NCI-H146 (cell line): ENCODE data around the gene MGAT5B.
A peak's percentile ranks its signal among the peaks of the same experiment; 100 is the strongest.

Experiments
- DNase-seq: peaks from one replicate; lab custom pipeline; 2025; lab: John Stamatoyannopoulos, UW

The MGAT5B gene

DNA sequence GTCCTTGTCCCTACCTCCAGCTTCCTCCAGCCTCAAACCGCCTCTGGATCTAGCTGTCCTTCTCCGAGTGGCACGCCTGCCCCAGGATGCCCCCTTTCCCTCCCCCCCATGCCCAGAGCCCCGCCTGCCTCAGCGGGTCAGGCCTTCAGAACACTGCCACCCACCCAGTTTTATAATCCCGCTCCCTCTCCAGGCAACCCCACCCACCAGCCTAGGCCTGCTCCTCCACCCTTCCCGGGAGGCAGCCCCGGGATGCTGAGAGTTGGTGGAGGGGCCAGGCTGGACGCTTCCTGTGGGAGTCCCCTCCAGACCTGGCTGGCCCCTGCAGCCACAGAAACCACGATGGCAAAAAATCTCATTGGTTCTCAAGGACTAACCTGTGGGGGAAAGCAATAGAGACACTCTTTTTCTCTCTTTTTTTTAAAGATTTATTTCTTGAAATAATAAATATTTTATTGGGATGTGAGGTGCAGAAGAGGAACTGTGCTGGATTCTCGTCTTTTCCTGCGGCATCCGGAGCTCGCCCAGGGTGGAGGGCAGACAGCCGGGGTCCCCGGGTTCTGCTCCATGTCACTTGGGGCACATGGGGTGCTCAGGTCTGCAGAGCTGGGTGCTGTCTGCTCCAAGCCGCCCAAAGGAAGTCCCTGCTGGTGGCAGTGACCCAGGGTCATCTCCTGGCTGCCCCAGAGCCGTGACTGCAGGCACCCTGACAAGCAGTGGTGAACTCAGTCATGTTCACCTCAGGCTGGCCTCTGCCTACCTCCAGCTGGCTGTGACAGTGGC is 81.9 kb downstream of the MGAT5B start:
- DNase-seq = no peak

DNA sequence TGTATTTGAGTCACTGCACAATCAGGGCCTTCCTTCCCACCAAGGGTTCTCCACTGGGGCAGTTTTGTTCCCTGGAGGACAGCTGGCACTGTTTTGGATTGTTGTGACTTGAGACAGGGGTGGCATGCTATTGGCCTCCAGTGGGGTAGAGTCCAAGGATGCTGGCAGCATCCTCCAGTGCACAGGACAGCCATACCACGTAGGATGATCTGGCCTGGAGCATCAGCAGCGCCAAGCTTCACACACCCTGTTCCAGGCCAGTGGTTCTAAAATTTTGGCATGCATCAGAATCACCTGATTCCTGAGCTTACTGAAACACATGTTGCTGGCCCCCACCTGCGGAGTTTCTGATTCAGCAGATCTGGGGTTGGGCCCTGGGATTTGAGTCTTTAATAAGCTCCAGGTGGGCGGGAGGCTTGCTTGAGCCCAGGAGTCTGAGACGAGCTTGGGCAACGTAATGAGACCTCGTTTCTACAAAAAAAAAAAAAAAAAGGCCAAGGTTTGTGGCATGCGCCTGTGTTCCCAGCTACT is 83.2 kb downstream of the MGAT5B start:
- no peak for DNase-seq

DNA sequence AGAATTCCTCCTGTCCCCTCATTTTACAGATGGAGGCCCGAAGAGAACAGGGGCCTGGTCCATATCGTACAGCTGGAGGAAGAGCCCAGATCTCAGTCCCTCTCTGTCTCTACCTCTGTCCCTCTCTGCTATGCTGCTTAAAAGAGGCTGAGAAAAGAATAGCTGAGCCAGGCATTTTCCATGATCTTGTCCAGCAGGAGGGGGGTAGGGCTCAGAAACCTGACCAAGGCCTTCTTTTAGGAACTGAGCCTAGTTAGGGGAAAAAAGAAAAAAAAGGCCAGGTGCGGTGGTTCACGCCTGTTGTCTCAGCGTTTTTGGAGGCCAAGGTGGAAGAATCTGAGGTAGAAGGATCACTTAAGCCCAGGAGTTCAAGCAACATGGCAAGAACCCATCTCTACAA is 84.2 kb downstream of the MGAT5B start:
- DNase-seq = no peak

DNA sequence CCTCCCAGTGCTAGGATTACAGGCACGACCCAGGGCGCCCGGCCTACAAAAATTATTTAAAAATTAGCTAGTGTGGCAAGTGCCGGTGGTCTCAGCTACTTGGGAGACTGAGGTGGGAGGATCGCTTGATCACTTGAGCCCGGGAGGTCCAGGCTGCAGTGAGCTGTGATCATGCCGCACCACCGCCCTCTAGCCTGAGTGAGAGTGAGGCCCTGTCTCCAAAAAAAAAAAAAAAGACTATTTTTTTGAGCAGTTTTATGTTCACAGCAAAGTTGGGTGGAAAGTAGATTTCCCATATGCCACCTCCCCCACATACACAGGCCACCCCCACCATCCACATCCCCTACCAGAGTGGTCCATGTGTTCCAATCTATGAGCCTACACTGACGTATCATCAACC is 84.9 kb downstream of the MGAT5B start:
- DNase-seq = no peak

DNA sequence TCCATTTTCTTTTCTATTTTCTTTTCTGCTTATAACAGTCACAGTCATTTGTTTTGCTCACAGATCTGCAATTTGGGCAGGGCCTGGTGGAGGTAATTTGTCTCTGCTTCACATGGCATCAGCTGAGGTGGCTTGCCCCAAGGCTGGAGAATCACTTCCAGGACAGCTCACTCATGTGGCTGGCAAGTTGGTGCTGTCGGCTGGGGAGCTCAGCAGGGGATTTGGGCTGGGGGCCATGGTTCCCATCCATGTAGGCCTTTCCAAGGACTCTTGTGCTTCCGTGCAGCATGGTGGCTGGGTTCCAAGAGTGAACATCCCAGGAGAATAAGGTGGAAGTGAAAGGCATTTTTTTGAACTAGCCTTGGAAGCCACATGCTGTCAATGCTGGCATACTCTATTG is 85.7 kb downstream of the MGAT5B start:
- no peak for DNase-seq

DNA sequence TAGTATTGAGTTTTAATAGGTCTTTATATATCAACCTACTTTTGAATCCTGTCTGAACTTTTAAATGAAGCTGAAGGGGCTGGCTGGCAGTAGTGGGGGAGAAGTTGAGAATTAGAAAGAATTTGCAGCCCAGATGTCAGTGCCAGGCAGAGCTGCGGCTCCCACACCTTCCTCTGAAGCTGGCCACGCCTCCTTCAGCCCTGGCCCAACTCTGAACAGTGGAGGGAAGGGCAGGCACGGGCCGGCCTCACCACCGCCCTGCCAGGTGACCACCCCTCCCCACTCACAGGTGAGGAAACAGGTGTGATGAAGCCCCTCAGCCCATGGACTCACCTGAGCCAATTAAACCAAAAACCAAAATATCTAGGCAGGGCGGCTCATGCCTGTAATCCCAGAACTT is 87.0 kb downstream of the MGAT5B start:
- no peak for DNase-seq

DNA sequence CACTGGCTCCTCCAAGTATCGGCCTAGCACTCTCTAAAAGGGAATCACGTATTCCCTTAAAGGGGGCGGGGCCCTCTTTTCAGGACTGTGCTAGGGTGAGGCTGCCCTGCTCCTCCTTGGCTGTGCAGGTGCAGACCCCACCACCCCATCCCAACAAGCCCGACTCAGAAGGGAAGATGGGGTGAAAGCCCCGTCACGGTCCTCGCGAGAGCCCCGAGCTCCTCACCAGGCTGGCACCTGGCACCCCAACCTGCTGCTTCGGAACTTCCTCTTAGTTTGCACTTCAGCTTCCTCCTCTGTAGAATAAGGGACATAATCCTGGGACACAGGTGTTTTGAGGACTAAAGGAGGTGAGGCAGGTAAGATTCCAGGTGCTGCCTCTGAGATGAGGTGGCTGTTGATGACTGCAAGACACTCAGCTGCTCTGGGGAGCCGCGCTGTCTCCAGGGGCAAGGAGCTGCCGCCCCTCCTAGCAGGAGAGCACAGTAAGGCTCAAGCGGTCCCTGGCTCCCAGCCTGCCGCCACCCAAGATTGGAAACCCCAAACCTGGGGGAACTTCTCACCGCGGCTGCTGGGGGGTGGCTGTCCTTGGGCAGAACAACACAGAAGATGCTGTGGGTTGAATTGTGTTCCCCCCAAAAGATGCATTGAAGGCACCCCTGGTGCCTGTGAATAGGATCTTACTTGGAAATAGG is 88.8 kb downstream of the MGAT5B start:
- no peak for DNase-seq

DNA sequence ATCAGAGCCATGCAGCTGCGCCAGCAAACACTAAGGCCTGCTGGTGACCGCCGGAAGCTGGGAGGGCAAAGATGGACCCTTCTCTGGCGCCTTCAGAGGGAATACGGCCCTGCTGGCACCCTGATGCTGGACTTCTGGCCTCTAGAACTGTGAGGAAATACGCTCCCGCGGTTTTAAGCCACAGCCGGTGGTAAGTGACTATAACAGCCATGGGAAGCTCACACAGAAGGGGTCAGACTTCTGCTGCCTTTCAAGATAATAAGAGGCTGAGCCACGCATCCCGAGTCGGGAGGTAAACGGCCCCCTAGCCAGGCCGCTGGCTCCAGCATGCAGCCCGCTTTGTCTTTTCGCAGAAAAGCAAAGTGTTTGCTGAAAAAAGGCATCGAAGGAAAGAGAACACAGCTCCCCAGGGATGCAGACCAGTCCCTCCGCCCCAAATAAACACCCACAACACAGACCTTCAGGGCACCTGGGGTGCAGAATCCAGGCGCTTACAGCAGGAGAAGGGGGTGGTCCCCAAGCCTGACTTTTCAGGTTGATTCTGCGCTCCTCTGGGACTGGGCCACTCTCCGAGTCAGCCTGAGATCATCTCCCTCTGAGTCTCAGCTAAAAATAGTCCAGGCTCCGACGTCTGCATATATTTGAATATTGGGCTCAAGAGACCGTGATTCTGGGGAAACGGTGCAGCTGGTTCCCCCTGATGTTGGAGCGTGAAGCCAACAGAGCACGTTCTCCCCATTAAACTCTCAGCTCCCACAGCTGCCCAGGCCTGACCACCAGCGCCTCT is 89.7 kb downstream of the MGAT5B start:
- no peak for DNase-seq

DNA sequence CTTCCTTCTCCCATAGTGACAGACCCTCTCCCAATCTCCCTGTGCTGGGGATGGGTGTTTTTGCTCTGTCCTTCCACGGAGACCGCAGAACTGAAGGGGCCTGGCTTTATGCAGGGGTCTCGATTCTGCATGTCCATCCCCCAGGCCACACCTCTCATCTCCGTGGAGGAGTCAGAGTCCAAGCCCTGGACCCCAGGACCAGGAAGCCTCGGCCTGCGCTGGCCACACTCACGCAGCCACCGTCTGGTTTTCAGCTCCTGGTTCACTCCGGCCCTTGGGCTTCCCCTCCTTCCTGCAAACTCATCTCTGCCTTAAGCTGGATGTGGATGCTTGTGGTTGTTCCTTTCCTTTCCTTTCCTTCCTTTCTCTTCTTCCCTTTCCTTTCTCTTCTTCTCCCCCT is 90.8 kb downstream of the MGAT5B start:
- no peak for DNase-seq

DNA sequence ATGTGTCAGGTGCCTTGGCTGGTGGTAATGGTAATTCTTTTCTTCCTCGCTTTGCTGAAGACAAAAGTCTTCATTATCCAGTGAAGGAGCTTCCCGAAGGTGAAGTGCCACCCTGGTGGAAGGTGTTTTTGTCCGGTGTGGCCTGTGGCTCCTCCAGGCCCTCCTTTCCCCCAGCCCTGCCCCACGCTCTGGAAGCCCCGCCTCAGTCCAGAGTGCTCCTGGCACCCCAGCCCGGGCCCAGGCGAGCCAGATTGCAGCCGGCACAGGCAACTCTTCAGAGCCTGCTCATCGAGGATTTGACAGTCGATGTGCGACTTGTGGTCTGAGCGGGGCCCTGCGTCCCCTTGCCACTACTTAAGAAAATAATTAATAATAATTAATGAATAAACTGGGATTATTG is 93.7 kb downstream of the MGAT5B start:
- no peak for DNase-seq

DNA sequence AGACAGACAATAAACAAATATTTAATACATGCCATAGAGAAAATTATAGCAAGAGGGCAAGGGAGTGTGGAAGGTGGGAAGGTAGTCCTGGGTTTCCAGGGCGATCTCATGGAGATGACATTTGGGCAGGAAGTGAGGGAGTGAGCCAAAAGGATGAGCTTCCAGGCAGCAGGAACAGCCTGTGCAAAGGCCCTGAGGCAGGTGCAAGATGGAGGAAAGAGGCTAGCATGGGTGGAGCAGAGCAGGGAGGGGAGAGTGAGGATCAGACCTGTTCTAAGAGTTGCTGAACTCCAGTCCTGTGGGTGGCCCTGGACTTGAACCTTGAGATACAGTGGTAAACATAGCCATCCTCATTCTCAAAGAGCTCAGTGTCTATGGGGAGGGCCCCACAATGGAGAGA is 94.7 kb downstream of the MGAT5B start:
- no peak for DNase-seq

DNA sequence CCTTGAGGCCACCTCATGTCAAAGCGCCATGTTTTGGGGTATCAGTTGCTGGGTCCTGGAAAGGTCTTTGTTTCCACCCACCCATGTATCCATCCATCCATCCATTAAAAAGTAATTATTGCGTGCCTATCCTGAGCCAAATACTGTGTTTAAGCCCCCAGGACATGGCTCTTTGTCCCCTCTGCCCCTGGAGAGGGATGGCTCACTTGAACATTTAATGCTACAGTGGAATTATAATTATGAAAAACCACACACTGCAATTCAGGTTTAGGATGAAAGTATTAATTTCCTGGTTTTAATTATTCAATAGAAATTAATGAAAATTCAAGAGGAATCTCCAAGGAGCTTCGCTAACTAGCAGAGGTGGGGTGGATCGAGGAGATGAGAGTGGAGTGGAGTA is 97.8 kb downstream of the MGAT5B start:
- DNase-seq = no peak

DNA sequence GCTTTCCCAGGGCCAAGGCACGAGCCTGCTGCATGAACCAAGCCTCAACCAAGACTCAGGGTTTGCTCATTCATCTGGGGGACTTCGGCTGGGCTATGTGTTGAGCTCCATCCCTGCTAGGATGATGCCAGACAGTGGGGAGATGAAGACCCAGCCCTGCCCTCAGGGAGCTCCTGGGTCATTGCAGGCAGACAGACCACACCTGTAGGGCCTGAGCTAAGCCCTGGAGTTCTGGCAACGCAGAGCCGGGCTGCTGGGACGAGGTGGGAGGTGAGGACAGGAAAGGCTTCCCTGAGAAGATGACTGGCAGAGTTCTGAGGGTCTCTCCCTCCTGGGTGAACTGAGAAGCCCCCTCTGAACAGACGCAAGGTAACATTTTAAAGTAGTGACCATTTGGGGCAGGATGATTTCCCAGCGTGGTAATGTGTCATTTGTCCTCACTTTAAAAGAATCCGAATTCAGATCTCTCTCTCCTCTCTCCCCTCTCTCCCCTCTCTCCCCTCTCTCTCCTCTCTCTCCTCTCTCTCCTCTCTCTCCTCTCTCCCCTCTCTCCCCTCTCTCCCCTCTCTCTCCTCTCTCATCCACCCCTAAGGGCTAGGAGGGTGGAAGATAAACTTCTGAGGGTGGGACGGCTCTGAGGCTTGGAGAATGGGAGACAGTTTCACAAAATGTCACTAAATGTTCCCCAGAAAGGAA is 98.4 kb downstream of the MGAT5B start:
- DNase-seq = no peak

DNA sequence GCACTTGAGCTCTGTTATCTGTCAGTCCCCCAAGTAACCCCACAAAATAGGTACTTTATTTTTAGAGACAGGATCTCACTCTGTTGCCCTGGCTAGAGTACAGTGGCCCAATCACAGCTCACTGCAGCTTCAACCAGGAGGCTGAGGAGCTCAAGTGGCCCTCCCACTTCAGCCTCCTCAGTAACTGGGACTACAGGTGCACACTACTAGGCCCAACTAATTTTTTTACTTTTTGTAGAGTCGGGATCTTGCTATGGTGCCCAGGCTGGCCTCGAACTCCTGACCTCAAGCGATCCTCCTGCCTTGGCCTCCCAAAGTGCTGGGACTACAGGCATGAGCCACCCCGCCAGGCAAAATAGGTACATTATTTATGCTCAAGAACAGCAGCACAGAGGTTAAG is 99.6 kb downstream of the MGAT5B start:
- no peak for DNase-seq

DNA sequence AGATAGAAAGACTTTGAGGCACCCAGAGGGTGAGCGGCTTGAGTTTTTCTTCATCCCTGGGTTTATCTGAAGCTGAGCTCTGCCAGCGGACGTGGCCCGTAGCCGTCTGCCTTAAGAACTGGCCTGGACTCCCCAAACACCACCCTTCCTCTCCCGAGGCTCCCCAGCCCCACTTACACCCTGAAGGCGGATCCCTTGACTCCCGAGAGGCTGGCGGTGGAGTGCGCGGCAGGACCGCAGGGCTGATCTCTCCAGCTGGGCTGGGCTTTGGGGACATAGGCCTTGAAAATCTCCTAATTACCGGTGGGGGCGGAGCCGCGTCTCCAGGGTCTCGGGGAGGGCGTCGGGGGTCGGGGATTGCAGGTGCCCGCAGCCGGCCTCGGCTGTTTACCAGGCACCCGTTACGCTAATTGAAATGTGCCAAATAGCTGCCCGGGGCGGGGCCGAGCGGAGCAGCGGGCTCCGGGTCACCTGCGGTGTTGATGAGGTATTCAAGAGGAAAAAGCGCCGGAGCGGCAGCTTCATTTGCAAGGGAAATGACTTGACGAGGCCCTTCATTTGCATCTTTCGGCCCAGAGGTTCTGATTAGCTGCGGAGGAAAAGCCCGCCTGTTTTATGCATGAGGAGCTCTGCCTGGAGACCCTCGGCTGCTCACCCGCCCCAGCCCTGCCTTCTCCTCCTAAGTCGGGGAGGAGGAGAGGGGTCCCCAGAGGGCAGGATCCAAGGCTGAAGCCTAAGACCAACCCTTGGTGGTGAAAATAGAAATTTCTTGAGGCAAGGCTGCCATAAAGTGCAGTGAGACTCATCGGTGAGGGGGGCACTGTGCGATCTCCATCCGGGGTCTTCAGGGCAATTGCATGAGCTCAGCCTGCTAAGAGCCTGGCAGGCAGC is 100.7 kb downstream of the MGAT5B start:
- peak; percentile 98 for DNase-seq

DNA sequence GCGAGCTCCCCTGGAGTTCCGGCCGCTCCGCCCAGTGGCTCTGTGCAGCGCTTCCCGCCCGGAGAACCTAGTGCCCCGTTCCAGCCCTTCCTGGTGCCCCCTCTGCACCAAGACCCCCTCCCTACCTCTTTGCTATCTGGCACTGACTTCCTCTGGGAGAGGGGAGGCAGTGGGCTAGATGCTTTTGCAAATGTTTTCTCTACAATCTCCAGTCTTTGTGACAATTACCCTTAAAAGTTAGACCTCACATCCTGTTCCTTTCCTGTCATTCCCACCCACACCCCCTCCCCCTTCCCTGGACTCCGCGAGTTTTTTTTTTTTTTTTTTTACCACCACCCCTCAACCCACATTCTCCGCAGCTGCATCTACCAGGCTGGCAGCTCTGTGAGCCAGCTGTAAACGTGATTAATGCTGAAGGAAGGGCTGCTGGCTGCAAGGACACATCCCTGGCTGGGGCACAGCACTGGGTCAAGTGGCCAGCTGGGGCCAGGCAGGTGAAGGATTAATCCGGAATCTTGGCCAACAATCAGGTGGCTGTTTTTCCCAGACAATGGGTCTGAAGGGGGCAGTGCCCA is 101.5 kb downstream of the MGAT5B start:
- peak; percentile 83 for DNase-seq

DNA sequence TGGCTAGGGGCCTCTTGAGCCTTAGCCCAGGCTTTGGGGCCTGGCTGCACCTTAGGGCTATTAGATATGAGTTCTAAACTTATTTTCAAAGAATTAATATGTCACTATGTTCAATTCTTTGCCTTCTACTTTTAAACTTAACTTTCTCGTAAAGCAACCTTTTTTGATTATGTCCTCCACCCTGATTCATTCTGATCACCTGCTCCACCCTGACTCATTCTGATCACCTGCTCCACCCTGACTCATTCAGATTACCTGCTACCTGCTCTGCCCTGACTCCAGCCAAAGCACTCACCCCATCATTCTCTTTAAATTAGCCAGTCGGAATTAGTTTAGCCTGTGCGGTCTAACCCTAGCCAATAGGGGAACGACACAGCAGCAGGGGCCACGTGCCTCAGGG is 102.0 kb downstream of the MGAT5B start:
- DNase-seq = peak; percentile 19

DNA sequence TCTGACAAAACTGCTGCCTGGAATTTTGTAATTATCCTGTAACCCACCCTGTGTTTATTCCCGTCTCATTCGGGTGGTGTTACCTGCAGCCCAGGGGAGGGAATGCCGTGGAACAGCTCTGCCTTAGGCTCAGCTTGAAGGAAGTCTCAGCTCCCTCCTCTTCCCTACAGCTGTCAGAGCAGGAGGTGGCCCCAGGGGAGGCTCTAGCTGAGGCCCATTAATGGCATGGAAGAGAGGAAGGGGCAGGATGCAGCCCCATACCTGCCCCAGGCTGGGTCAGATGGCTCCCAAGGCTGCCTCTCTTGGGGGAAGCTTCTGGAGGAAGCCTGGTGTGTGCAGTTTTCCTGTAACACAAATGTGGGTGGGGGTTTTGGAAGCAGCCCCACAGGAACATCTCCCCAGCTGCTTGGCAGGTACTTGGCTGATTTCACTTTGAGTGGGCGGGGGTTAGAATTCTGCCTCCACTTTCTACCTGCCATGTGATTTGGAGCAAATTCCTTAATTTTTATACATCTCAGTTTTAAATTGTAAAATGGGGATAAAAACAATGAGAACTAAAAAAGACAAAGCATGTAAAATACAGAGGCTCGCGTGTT is 103.9 kb downstream of the MGAT5B start:
- DNase-seq = no peak

DNA sequence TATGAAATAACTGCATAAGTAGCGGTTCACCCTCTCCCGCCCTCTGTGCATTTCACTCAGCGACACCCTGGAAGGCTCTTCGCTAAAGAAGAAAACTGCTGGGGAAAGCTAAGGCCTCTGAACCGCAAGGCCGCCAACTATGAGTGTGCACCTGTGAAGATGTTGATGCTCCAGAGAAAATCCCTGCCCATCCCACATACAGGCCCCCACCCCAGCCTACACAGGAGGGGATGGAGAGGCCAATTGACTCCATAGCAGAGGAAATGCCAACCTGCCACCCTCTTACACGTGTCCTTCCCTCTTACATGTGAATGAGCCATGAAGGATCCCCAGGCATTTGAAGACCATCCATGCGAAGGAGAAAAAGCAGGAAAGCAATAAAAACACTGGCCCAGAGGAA is 104.8 kb downstream of the MGAT5B start:
- no peak for DNase-seq

DNA sequence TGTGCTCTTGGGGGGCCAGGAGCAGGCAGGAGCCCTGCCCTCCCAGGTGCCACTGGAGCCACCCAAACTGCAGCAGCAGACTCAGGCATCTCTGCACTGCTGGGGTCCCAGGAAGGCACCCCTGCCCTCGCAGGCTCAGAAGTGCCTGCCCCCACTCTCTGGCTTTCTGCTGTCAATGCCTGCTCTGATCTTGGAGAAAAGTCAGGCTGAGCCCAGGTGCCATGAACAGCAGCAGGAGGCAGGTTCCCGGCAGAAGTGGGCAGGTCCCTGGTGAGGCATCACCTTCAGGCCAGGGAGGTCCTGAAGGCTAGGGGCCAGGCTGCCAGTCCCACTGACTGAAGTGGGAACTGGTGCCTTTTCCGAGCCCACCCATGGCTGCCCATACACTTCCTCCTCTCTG is 106.5 kb downstream of the MGAT5B start:
- DNase-seq = no peak
